GM12878 (cell line): ENCODE results near the gene FLOT1. TPM values are rescaled to one million over a fixed set of nuclear protein-coding genes. Genes with fewer than 3 reads are reported as not detected.

Experiments
- ATAC-seq: fragments of 200-7000 bp; cut with Tn5 transposase; 3 replicates; pipeline ENCODE4 v1.9.1; 2020; ENCODE audit warnings: mild to moderate bottlenecking, moderate library complexity
- BruUV-seq: library from RNA; stranded (reverse); fragments of 400-500 nt; replicated peaks from 2 replicates; lab custom pipeline; 2021; lab: Mats Ljungman, UMichigan
- CTCF ChIA-PET: fragments of 300-600 bp; sonication (Branson Sonifier 250); formaldehyde crosslinking; extraction: SDS; loops from one replicate; lab custom pipeline; 2021; ENCODE audit warnings: inconsistent platforms; lab: Yijun Ruan, JAX
- POLR2A ChIA-PET: fragments of 350-600 bp; formaldehyde crosslinking; extraction: SDS; loops from one replicate; lab custom pipeline; 2021; ENCODE audit warnings: inconsistent platforms; lab: Charles Lee
- RAD21 ChIA-PET: fragments of 300-600 bp; sonication (Branson Sonifier 250); formaldehyde crosslinking; loops from one replicate; lab custom pipeline; 2023; ENCODE audit warnings: antibody characterized with exemption; ENCODE audit not compliant: unreplicated experiment; lab: Charles Lee
- SMC1A ChIA-PET: fragments of 300-600 bp; sonication (Branson Sonifier 250); formaldehyde crosslinking; loops from one replicate; lab custom pipeline; 2023; ENCODE audit not compliant: unreplicated experiment, uncharacterized antibody; lab: Charles Lee
- DNase-seq: peaks from one replicate; pipeline ENCODE4 v3.0.0-alpha.2; 2011; ENCODE audit warnings: low read depth, low spot score
- FAIRE-seq: peaks from 3 replicates; lab custom pipeline; 2011; peaks lifted over from hg19 to GRCh38; lab: Jason Lieb, UNC
- H2AFZ ChIP-seq: 2 replicates; pipeline ENCODE4 v1.6.0; 2011; ENCODE audit warnings: low read depth, low read length, control low read depth; ENCODE audit not compliant: control insufficient read depth
- H3K27ac ChIP-seq: 2 replicates; pipeline ENCODE4 v1.5.1; 2011; ENCODE audit warnings: control low read depth; ENCODE audit not compliant: control insufficient read depth, insufficient read depth
- H3K27me3 ChIP-seq, 2 experiments: replicated peaks in 1 of 2; 2 replicates each; pipeline versions ENCODE4 v1.6.0 to v1.6.1; 2011; ENCODE audit warnings: low read length in 1 of 2; ENCODE audit not compliant: control insufficient read depth in 2 of 2, insufficient read depth in 2 of 2
- H3K36me3 ChIP-seq, 2 experiments: 2 replicates each; pipeline ENCODE4 v1.5.1; 2011; ENCODE audit warnings: low read length in 1 of 2; ENCODE audit not compliant: control insufficient read depth in 2 of 2, insufficient read depth in 2 of 2
- H3K4me1 ChIP-seq: 2 replicates; pipeline ENCODE4 v1.6.1; 2011; ENCODE audit warnings: mild to moderate bottlenecking, low read length, moderate library complexity, mixed read lengths; ENCODE audit not compliant: control insufficient read depth, insufficient read depth
- H3K4me2 ChIP-seq: 2 replicates; pipeline ENCODE4 v1.6.0; 2011; ENCODE audit warnings: control low read depth; ENCODE audit not compliant: control insufficient read depth, insufficient read depth
- H3K4me3 ChIP-seq: fragments of 200-600 bp; sonication (generic); 2 replicates; pipeline ENCODE4 v1.5.1; 2016
- H3K79me2 ChIP-seq: 2 replicates; pipeline ENCODE4 v1.6.0; 2011; ENCODE audit warnings: low read length; ENCODE audit not compliant: control insufficient read depth, insufficient read depth
- H3K9ac ChIP-seq: 2 replicates; pipeline ENCODE4 v1.8.0; 2011; ENCODE audit warnings: low read length, control low read depth, mixed read lengths; ENCODE audit not compliant: control insufficient read depth, insufficient read depth
- H3K9me3 ChIP-seq: replicated peaks from 3 replicates; pipeline ENCODE4 v1.5.1; 2011; ENCODE audit warnings: mild to moderate bottlenecking, low read length; ENCODE audit not compliant: control insufficient read depth, insufficient read depth
- H4K20me1 ChIP-seq: 2 replicates; pipeline ENCODE4 v1.6.0; 2011; ENCODE audit not compliant: control insufficient read depth, insufficient read depth
- CBFB ChIP-seq: IDR thresholded peaks from 2 replicates; pipeline ENCODE4 v1.6.1; 2016; ENCODE audit warnings: antibody characterized with exemption, low read depth
- CBX5 ChIP-seq: sonication (generic); IDR thresholded peaks from 2 replicates; pipeline ENCODE4 v1.6.1; 2016; ENCODE audit warnings: low read depth, moderate library complexity, mild to moderate bottlenecking, inconsistent platforms
- CEBPB ChIP-seq, 2 experiments: fragments of 150-350 bp in 1 of 2; IDR thresholded peaks; 2 replicates each; pipeline ENCODE4 v1.6.1; 2012 to 2014; ENCODE audit warnings: low read depth in 2 of 2, low read length in 2 of 2, borderline replicate concordance in 1 of 2, inconsistent platforms in 1 of 2
- CREB1 ChIP-seq: IDR thresholded peaks from 2 replicates; pipeline ENCODE4 v1.6.1; 2012; ENCODE audit warnings: low read depth, mild to moderate bottlenecking, inconsistent platforms
- ELK1 ChIP-seq: IDR thresholded peaks from 2 replicates; pipeline ENCODE4 v1.6.1; 2012; ENCODE audit warnings: low read depth, low read length, improper control_type of control experiment
- ESRRA ChIP-seq: IDR thresholded peaks from 2 replicates; pipeline ENCODE4 v1.6.1; 2012; ENCODE audit warnings: mild to moderate bottlenecking, low read length, improper control_type of control experiment
- FOS ChIP-seq: IDR thresholded peaks from 3 replicates; pipeline ENCODE4 v1.6.1; 2011; ENCODE audit warnings: borderline replicate concordance; ENCODE audit not compliant: insufficient read length; ENCODE audit errors: extremely low read depth
- HDGF ChIP-seq: fragments of 450-650 bp; IDR thresholded peaks from 2 replicates; pipeline ENCODE4 v1.6.1; 2016; ENCODE audit warnings: antibody characterized with exemption
- MXI1 ChIP-seq: fragments of 150-350 bp; IDR thresholded peaks from 2 replicates; pipeline ENCODE4 v1.6.1; 2011; ENCODE audit warnings: low read depth, mild to moderate bottlenecking, inconsistent platforms, low read length, improper control_type of control experiment
- PRDM15 ChIP-seq: fragments of 450-650 bp; formaldehyde crosslinking; IDR thresholded peaks from 2 replicates; pipeline ENCODE4 v1.4.0; 2020; ENCODE audit warnings: mild to moderate bottlenecking, moderate library complexity
- RFX5 ChIP-seq: IDR thresholded peaks from 2 replicates; pipeline ENCODE4 v1.6.1; 2011; ENCODE audit warnings: low read depth, low read length, improper control_type of control experiment
- SMAD5 ChIP-seq: IDR thresholded peaks from 2 replicates; pipeline ENCODE4 v1.6.1; 2016; ENCODE audit warnings: antibody characterized with exemption, low read depth
- SP1 ChIP-seq: IDR thresholded peaks from one replicate; pipeline ENCODE4 v1.6.1; 2011; ENCODE audit warnings: low read depth, low read length
- TARDBP ChIP-seq: IDR thresholded peaks from 2 replicates; pipeline ENCODE4 v1.6.1; 2016; ENCODE audit warnings: borderline replicate concordance
- TCF12 ChIP-seq: IDR thresholded peaks from 2 replicates; pipeline ENCODE4 v1.6.1; 2011; ENCODE audit warnings: low read depth, mild to moderate bottlenecking, low read length
- TCF3 ChIP-seq: IDR thresholded peaks from 2 replicates; pipeline ENCODE4 v1.6.1; 2012; ENCODE audit warnings: low read depth, mild to moderate bottlenecking, low read length, borderline replicate concordance; ENCODE audit not compliant: insufficient read depth
- ZBTB33 ChIP-seq: fragments of 450-650 bp; IDR thresholded peaks from 2 replicates; pipeline ENCODE4 v1.6.1; 2017; ENCODE audit warnings: mild to moderate bottlenecking
- WGBS: methylation state at CpG from one replicate; pipeline ENCODE4 v1.1.6; 2016; ENCODE audit warnings: low lambda C conversion rate; ENCODE audit not compliant: insufficient replicate concordance, insufficient coverage; ENCODE audit errors: missing lambda C conversion rate; 5-methylcytosine and 5-hydroxymethylcytosine counted together
- in situ Hi-C: fragments of 300-500 bp; cut with MboI; formaldehyde crosslinking; loops from 9 replicates; pipeline ENCODE4 v1.14.3; 2018; ENCODE audit warnings: mixed read lengths
- intact Hi-C: fragments of 100-400 bp; cut with micrococcal nuclease; formaldehyde crosslinking; loops from one replicate; pipeline ENCODE4 v1.14.2; 2022; ENCODE audit not compliant: unreplicated experiment
- polyA plus RNA-seq, 11 experiments: library from polyadenylated mRNA; depleted of rRNA in 4 of 11; unstranded in 6 of 11; stranded (reverse) in 5 of 11; fragments of >200 nt; fragmentation: Nextera tagmentation in 4 of 11; fragmentation: Illumina TruSeq in 1 of 11; extraction: Ambion mirVana in 4 of 11; extraction: Trizol in 1 of 11; gene quantifications; 1 replicate in 1 of 11; 2 replicates in 10 of 11; pipeline versions ENCODE4 v1.2.1 to v1.2.3, GENCODE V29; 2011 to 2016; ENCODE audit warnings: inconsistent platforms in 2 of 11, missing spikeins in 2 of 11, low read depth in 1 of 11
- total RNA-seq, 4 experiments: library from RNA; depleted of rRNA in 3 of 4; stranded (reverse); fragments of >200 nt in 3 of 4; fragmentation: Illumina TruSeq in 1 of 4; extraction: Trizol in 1 of 4; gene quantifications; 2 replicates each; pipeline versions ENCODE4 v1.2.1 to v1.2.3, GENCODE V29; 2013 to 2021

Gene FLOT1
- total and polyA plus RNA-seq, 10 of the 15 experiments (the other 5 are each of a cell fraction or from before 2014, with no cell fraction given) = 12.3 to 153 (median 112) TPM

GRCh38 chr6:30735668-30736314, 6.7 kb downstream of the FLOT1 start:
- peak overlapping the region; percentile 16 for H3K9ac ChIP-seq
- no peaks in the 10 kb centered on the region for H4K20me1 ChIP-seq
- peak; percentile 74 for DNase-seq
- peaks cover 6% of the 10 kb centered on the region for H3K79me2 ChIP-seq
- H3K36me3 ChIP-seq = peaks cover 6 to 14% of the 10 kb centered on the region in 2 experiments
- H3K27me3 ChIP-seq = no peaks in the 10 kb centered on the region
- in situ Hi-C loops = no loop called here
- peaks cover 32% of the 10 kb centered on the region for H3K4me1 ChIP-seq
- peaks cover 5% of the 10 kb centered on the region; the same call in 2 of the 3 replicates for H3K9me3 ChIP-seq
- RAD21 ChIA-PET = interaction anchor here (0.7 to 12.8 kb wide), 24 partner anchors 9 to 351 kb away, joined by 3 to 232 read pairs (median 5); partner anchors contain the start of genes DHX16, MDC1 and VARS2
- ATAC-seq = peak; percentile 59
- peak overlapping the region; percentile 71 for H3K4me2 ChIP-seq
- H3K4me3 ChIP-seq = 0 out of 2 replicates have a peak overlapping the region, but pooled peaks have one; percentile 62
- 4% methylated on average over 8 of the region's 8 CpGs for WGBS
- peak; percentile 59 for FAIRE-seq
- H2AFZ ChIP-seq = no peak overlapping the region
- intact Hi-C loops = loop anchor here (2.0 to 5.0 kb wide), 2 partner anchors 141 to 193 kb away; no protein-coding TSS in a partner anchor
- SMC1A ChIA-PET = interaction anchor here (0.6 to 10.0 kb wide), 23 partner anchors 10 to 210 kb away, joined by 3 to 122 read pairs (median 6); partner anchors contain the start of genes MRPS18B and NRM
- POLR2A ChIA-PET = interaction anchor here (0.9 to 9.4 kb wide), 19 partner anchors 9 to 148 kb away, joined by 3 to 89 read pairs (median 5); partner anchors contain the start of genes DDR1, NRM and TUBB
- CTCF ChIA-PET = interaction anchor here (0.6 to 22.7 kb wide), 16 partner anchors 9 to 254 kb away, joined by 3 to 487 read pairs (median 4); partner anchors contain the start of gene IER3
- BruUV-seq = no TSS peak
- peak overlapping the region; percentile 91 for H3K27ac ChIP-seq
- TF ChIP-seq CBFB (no peak), ELK1 (no peak), SP1 (no peak), PRDM15 (CRISPR knock-in tag) (no peak), ESRRA (no peak), SMAD5 (no peak), MXI1 (no peak), TCF12 (0 out of 2 replicates have a peak, but pooled peaks have one; percentile 24), CBX5 (no peak), CEBPB (IDR thresholded peaks at IDR 0.05; ENCODE audit: borderline replicate concordance in 1 of 2, low read depth in 2 of 2, low read length in 2 of 2) (no peak), CREB1 (0 out of 2 replicates have a peak, but pooled peaks have one; percentile 30), FOS (no peak), TCF3 (no peak), RFX5 (no peak), TARDBP (no peak), HDGF (no peak), ZBTB33 (no peak)
